G401.6 (cell line): ENCODE measurements around the gene HOXD13.
A peak's percentile ranks its signal among the peaks of the same experiment; 100 is the strongest.

Experiments used
- FAIRE-seq: peaks from 2 replicates; lab custom pipeline; 2012; peaks lifted over from hg19 to GRCh38; lab: Jason Lieb, UNC

Gene HOXD13

GRCh38 chr2:176106581-176107539 lies 14.3 kb downstream of the HOXD13 start, which contains the start of gene HOXD11:
TSS of gene HOXD11 (plus strand) at chr2:176107280. CDS start at chr2:176107356, 76 bp downstream.
- FAIRE-seq: no peak

- FAIRE-seq: no peak
Observed at GRCh38 chr2:176107731-176108181, 15.2 kb downstream of the HOXD13 start.

DNA sequence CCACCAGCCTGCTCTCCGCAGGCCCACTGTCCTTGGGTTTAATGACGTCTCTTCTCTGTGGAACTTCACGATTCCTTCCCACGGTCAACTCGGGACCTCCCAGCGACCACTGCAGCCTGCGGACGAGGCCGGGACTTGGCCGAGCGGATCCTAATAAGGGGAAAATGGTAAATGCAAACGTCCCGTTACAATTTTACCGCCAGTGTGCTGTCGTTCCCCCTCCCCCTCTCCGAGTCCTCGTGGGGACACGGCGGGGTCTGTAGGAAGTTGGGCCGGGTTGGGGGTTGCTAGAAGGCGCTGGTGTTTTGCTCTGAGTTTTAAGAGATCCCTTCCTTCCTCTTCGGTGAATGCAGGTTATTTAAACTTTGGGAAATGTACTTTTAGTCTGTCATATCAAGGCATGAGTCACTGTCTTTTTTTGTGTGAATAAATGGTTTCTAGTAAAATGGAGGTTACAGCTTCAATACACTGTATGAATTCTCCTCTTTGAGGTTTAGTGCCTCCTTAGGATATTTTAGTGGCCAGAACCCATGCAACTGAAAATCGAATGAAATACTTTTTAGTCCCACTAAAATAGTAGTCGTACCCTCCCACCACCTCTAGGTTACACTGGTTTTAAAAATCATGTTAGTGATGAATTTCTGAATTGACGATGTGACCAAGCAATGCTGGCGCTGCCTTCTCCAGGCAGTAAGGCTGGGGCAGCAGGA lies 16.8 kb downstream of the HOXD13 start:
- FAIRE-seq: no peak

DNA sequence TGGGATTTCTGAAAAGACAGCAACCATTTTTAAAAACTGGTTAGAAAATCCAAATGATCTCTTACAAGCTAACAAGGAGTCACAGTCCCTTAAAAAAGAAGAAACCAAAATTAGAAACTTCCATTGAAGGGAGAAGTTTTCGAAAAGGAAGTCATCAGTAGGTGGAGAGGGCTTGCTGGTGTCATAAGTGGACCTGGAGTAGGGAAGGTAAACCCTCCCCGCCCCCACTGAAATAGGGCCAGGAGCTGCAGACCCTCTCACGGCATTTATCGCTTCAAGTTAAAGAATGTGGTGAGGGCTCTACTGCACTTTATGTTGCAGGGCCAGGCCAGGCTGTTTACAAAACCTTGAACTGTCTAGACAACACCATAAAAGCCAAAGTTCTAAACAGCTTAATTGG lies 17.4 kb downstream of the HOXD13 start:
- no peak for FAIRE-seq

DNA sequence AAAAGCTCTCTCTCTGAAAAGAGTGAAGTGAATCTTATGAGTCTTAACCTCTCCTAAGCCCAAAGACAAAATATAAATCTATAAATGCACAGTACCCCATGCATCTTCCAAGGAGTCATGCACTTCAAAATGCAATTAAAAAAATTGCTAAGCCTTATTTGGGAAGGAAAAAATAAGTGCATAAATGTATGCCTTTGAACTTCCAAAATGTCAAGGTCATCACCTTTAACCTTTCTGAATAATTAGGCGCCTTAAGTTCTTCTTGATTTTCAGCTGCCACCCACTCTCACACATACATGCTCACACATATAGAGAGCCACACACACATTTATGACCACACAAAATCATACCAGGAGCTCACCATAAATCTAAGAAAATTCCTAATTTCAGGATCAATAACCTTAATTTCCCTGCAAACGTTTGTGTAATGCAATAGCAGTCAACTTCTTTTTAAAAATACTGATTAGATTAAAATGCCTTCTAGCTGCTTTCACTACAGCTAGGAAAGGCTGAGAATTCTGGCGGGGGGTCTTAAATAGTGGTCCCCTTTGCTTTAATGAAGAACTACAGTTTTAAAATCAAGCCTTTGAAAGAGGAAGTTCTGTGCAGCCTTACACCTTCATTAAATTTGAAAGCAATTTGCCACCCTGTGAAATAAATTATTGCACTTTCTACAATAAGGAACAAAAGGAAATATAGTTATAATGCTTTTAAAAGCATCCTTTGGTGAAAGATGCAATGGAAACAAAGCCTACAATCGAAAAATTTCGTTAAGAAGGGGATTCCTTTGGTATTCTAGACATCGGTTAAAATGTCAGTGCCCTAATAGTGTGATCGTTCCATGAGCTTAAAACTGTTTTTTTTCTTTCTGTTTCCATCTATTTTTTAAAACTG lies 18.1 kb downstream of the HOXD13 start:
- FAIRE-seq: no peak

GRCh38 chr2:176111309-176111663 lies 18.8 kb downstream of the HOXD13 start:
- FAIRE-seq: peak; percentile 82

DNA sequence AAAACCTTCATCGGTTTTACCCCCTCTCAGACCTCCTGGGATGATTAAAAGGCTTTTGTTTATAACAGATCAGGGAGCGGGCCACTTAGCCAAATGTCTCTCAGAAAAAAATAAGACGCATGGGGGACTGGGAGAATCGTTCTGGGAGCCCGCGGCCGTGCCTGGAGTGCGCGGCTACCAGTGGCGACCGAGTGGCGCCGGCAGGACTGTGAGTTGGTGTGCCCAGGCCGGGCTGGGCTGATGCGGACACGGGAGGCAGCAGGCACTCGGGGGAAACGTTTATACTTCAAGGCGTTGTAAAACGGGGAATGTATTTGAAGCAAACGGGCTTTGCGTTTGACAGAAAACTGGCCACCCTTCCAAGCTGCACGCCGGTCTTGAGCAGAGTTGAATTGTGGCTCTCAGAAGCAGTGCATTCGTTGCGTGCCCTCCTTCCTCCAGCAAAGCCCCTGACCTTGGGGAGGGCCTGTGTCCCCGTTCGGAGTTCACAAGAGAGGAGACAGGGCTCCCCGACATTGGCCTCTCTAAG lies 19.4 kb downstream of the HOXD13 start:
- no peak for FAIRE-seq

DNA sequence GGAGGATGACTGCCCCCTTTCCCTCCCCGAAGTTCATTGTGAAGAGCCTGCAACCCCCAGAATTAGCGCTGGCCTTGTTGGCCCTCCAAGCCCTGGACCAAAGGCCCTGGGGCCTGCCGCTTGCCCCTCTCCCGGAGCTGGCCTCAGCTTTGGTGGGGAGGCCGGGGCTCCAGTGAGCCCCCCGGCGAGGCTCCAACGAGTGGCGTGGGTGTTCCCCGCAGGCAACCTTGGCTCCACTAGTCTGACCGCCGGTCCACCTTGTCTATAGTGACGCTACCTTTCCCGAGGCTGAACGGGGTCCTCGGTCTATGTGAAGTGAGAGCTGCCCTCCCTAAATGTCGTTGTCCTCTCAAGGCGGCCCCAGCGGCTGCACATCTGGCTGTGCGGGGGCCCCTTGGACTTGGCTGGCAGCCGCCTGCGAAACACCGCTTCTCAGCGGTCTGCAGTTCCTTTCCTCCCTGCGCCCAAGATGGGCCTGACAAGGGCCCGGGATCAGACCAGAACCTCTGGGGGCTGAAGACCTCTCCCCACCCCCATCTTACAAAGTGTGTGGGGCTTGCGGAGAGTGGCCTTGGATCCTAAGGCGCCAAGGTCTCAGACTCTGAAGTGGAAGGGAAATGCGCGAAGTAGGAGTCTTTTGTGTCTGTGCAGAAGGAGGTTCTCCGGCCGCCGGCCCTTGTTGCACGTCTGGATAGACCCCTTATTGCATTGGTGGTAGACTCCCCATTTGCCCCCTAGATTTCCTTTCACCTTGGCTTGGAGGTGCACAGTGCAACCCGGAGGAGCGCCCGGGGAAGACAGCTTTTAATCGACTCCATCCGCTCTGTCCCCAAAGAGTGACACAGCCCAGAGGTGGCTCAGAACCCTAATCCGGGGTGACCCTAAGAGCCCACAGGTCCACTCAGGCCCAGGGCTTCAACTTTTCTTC lies 20.1 kb downstream of the HOXD13 start:
- no peak for FAIRE-seq

- FAIRE-seq: no peak
Observed at GRCh38 chr2:176114120-176114929, 21.8 kb downstream of the HOXD13 start.

DNA sequence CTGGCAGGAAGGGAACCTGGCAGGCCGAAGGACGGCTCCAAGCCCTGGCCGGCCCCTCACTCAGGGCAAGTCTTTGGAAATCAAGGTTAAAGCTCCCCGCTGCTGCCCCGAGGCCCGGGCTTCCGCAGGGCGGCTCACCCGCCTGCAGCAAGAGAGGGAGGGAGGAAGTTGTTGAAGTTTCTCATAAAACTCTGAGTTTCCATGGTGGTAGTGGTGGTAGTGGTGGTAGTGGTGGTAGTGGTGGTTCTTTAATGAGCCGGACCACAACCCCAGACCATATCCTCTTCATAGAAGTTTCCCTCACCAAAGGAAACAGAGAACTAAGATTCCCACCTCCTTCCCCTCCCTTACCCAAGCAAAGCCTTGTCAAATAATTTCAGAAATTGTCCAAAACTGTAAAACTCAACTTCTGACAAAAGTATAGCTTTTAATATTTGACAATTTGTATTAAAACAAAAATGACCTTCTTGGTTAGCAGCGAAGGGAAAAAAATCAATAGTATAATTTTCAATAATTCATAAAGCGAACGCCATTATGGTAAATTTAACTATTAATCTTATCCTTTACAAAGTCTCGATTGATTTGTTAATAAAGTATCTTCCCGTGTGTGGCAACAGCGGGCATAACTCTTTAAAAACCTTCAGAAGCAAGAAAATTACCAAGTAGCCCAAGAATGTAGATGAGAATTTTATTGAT lies 22.6 kb downstream of the HOXD13 start:
- FAIRE-seq: no peak

DNA sequence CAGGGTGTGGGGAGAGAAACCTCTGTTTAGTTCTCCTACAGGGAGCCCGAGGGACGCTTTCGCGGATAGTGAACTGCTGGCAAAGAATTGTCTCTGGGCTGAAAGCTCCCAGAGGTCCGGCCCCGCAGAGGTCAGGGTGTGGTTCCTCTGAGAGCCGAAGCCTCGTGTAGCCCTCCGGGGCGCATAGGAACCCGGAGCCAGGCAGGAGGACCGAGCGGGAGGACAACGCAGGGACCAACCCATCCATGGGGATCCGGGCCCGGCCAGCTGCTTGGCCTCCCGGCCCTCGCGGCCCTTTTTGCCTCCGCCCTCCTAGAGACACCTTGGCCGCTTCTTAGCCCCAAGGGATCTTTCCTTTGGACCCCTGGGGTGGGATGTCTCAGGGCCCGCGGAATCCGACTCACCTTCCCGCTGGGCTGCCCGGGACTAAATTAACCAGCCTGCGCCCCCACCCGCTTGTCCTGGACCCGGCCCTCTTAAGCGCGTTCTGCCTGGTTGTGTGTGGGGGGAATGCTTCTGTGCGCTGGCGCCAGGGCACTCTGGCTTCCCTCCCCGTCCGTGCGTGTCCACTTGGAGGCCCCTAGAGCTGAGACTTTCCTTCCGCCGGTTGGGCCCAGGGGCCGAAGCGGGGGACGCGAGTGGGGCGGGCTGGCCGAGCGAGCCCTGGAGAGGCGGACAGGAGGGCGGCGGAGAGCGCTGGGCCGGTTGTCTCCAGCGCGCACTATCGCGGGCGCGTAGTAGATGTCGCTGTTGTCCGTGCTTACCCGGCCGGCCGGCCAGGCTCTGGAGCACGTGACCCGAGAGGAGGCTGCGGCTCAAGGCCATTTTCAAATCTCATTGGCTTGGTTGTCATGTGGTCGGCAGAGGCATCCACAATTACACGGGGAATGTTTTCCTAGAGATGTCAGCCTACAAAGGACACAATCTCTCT lies 23.6 kb downstream of the HOXD13 start, which contains the start of gene HOXD10:
TSS of gene HOXD10 (plus strand) at position 896 of the 931 bp plus-strand sequence. CDS start 56 bp downstream, outside the sequence.
- no peak for FAIRE-seq

GRCh38 chr2:176117162-176117822 lies 24.8 kb downstream of the HOXD13 start:
- no peak for FAIRE-seq

GRCh38 chr2:176117823-176118371 lies 25.4 kb downstream of the HOXD13 start:
- FAIRE-seq: no peak

DNA sequence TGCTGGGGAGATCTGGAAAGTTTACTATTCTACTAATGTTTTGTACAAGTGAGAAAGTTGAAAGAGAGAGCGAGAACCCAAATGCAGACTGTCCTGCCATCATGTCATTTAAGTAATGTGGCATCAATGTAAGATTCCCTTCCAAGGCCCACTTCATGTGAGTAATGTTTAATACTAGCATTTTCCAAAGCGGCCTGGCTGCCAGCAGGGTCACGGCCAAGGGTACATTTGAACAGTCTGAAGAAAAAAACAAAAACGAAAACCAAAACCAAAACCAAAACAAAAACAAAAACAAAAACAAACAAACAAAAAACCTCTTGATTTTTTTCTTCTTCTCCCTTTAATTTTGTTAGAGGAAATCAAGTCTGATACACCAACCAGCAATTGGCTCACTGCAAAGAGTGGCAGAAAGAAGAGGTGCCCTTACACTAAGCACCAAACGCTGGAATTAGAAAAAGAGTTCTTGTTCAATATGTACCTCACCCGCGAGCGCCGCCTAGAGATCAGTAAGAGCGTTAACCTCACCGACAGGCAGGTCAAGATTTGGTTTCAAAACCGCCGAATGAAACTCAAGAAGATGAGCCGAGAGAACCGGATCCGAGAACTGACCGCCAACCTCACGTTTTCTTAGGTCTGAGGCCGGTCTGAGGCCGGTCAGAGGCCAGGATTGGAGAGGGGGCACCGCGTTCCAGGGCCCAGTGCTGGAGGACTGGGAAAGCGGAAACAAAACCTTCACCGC lies 26.2 kb downstream of the HOXD13 start:
- peak; percentile 49 for FAIRE-seq

GRCh38 chr2:176120364-176121189 lies 28.1 kb downstream of the HOXD13 start:
- FAIRE-seq: no peak
